NCI-H82 (cell line): ENCODE results near the gene CACTIN.

Experiments
- DNase-seq: peaks from one replicate; lab custom pipeline; 2025; lab: John Stamatoyannopoulos, UW

Gene CACTIN

GRCh38 chr19:3609779-3610719, 16.5 kb downstream of the CACTIN start:
- DNase-seq: no peak

- DNase-seq: no peak
Observed at GRCh38 chr19:3608750-3609322, 17.8 kb downstream of the CACTIN start.

- no peak for DNase-seq
Observed at GRCh38 chr19:3608079-3608641, 18.4 kb downstream of the CACTIN start.

GRCh38 chr19:3607303-3608078, 19.1 kb downstream of the CACTIN start:
- DNase-seq: peak; percentile 31

GRCh38 chr19:3606690-3607289, 19.8 kb downstream of the CACTIN start, which contains the start of gene TBXA2R:
TBXA2R (minus strand) TSS chr19:3606875; CDS start chr19:3600634, 6,241 bp downstream.
- DNase-seq: peak; percentile 69

- DNase-seq: peak; percentile 20
Observed at GRCh38 chr19:3606174-3606689, 20.4 kb downstream of the CACTIN start.

- DNase-seq: no peak
Observed at GRCh38 chr19:3605770-3606169, 20.8 kb downstream of the CACTIN start.

- no peak for DNase-seq
Observed at GRCh38 chr19:3605361-3605760, 21.2 kb downstream of the CACTIN start.

- no peak for DNase-seq
Observed at GRCh38 chr19:3604987-3605343, 21.6 kb downstream of the CACTIN start.

GRCh38 chr19:3604227-3604986, 22.2 kb downstream of the CACTIN start:
- no peak for DNase-seq

- DNase-seq: no peak
Observed at GRCh38 chr19:3603121-3603811, 23.3 kb downstream of the CACTIN start.

GRCh38 chr19:3601021-3601420, 25.6 kb downstream of the CACTIN start:
- DNase-seq: no peak

GRCh38 chr19:3599776-3600187, 26.8 kb downstream of the CACTIN start:
- DNase-seq: no peak

- no peak for DNase-seq
Observed at GRCh38 chr19:3595521-3596061, 31.0 kb downstream of the CACTIN start.

- DNase-seq: no peak
Observed at GRCh38 chr19:3593156-3593555, 33.4 kb downstream of the CACTIN start.

- no peak for DNase-seq
Observed at GRCh38 chr19:3591876-3592613, 34.5 kb downstream of the CACTIN start.

- DNase-seq: no peak
Observed at GRCh38 chr19:3590991-3591659, 35.5 kb downstream of the CACTIN start.

- DNase-seq: no peak
Observed at GRCh38 chr19:3589949-3590348, 36.6 kb downstream of the CACTIN start.

- DNase-seq: no peak
Observed at GRCh38 chr19:3589439-3589838, 37.2 kb downstream of the CACTIN start.
